Measurements from ENCODE around the gene OPCML. TPM values are rescaled to one million over a fixed set of nuclear protein-coding genes. Genes with fewer than 3 reads are reported as not detected.

OPCML gene
- total and polyA plus RNA-seq, 2 donors from 2014 or later, result 0.77 to 1.1 TPM

DNA sequence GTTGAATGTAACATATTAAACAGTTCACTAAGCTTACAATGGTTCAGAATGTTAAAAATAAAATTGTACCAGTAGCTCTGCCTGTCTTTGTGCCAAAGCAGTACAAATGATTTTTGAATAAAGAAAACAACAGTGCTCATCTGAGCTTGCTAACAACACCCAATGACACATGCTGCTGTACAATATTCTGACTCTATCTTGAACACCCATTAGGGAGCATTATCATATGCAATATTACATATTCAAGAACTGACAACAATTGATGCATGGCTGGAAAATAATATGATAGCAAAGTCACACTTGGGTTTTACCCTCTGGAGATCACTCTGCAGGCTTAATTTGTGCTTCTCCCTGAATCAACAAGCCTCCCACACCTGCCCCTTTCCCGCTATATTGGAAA lies 953.7 kb downstream of the OPCML start:
- H3K9me3 ChIP-seq (ENCODE audit: control insufficient read depth in 2 of 3, insufficient read depth in 1 of 3, low read length in 3 of 3), result peaks cover 0 to 4% (median 0%) of the 10 kb centered on the region in 3 donors
- no peak overlapping the region for H3K27ac ChIP-seq (ENCODE audit: low read depth in 2 of 2, low read length in 2 of 2)
- H3K4me1 ChIP-seq (ENCODE audit: control insufficient read depth in 2 of 3, insufficient read depth in 2 of 3, low read depth in 1 of 3, low read length in 3 of 3), result no peaks in the 10 kb centered on the region
- no peak overlapping the region for H3K4me3 ChIP-seq (ENCODE audit: low read length in 3 of 3)
- no peaks in the 10 kb centered on the region for H3K27me3 ChIP-seq (ENCODE audit: control insufficient read depth, insufficient read depth, low read length)
- DNase-seq (no peak), FAIRE-seq (no peak)
- H3K9ac ChIP-seq (ENCODE audit: low read length in 3 of 3), result no peak overlapping the region
- intact Hi-C loops (cut with DNase I), result no loop called here
- no peaks in the 10 kb centered on the region for H3K36me3 ChIP-seq (ENCODE audit: control insufficient read depth in 2 of 3, insufficient read depth in 3 of 3, low read length in 3 of 3)
- TF ChIP-seq, protein P1, sequence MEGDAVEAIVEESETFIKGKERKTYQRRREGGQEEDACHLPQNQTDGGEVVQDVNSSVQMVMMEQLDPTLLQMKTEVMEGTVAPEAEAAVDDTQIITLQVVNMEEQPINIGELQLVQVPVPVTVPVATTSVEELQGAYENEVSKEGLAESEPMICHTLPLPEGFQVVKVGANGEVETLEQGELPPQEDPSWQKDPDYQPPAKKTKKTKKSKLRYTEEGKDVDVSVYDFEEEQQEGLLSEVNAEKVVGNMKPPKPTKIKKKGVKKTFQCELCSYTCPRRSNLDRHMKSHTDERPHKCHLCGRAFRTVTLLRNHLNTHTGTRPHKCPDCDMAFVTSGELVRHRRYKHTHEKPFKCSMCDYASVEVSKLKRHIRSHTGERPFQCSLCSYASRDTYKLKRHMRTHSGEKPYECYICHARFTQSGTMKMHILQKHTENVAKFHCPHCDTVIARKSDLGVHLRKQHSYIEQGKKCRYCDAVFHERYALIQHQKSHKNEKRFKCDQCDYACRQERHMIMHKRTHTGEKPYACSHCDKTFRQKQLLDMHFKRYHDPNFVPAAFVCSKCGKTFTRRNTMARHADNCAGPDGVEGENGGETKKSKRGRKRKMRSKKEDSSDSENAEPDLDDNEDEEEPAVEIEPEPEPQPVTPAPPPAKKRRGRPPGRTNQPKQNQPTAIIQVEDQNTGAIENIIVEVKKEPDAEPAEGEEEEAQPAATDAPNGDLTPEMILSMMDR (IDR thresholded peaks at IDR 0.05; ENCODE audit: borderline replicate concordance, extremely low read depth, insufficient read depth), result no peak

DNA sequence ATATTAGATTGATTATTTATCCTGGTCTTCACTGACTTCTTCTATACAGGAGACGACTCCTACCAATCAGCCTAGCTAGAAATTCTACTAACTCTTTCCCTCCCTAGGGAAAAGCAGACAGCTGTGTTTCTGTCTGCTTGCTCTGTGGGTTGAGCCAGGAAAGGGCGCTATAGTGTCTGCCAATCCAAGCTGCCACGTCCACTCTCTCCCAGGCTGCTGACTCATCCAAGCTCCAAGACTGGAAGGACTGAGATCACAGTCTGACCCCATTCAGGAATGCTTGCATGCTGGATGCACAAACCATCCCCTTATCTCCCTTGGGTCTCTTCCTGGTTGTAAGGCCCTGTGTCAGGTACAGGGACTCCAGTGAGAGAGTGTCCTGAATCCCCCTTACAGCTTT lies 955.6 kb downstream of the OPCML start:
- intact Hi-C loops (cut with DNase I), result no loop called here
- Histone ChIP-seq H3K27ac (ENCODE audit: low read depth in 2 of 2, low read length in 2 of 2) (no peak overlapping the region), H3K4me1 (ENCODE audit: control insufficient read depth in 2 of 3, insufficient read depth in 2 of 3, low read depth in 1 of 3, low read length in 3 of 3) (no peaks in the 10 kb centered on the region), H3K4me3 (ENCODE audit: low read length in 3 of 3) (no peak overlapping the region), H3K36me3 (ENCODE audit: control insufficient read depth in 2 of 3, insufficient read depth in 3 of 3, low read length in 3 of 3) (no peaks in the 10 kb centered on the region), H3K9me3 (ENCODE audit: control insufficient read depth in 2 of 3, insufficient read depth in 1 of 3, low read length in 3 of 3) (peaks cover 0 to 4% (median 0%) of the 10 kb centered on the region in 3 donors), H3K9ac (ENCODE audit: low read length in 3 of 3) (no peak overlapping the region), H3K27me3 (ENCODE audit: control insufficient read depth, insufficient read depth, low read length) (no peaks in the 10 kb centered on the region)
- FAIRE-seq (no peak), DNase-seq (no peak)
- TF ChIP-seq, protein P1 (IDR thresholded peaks at IDR 0.05; ENCODE audit: borderline replicate concordance, extremely low read depth, insufficient read depth), result no peak

DNA sequence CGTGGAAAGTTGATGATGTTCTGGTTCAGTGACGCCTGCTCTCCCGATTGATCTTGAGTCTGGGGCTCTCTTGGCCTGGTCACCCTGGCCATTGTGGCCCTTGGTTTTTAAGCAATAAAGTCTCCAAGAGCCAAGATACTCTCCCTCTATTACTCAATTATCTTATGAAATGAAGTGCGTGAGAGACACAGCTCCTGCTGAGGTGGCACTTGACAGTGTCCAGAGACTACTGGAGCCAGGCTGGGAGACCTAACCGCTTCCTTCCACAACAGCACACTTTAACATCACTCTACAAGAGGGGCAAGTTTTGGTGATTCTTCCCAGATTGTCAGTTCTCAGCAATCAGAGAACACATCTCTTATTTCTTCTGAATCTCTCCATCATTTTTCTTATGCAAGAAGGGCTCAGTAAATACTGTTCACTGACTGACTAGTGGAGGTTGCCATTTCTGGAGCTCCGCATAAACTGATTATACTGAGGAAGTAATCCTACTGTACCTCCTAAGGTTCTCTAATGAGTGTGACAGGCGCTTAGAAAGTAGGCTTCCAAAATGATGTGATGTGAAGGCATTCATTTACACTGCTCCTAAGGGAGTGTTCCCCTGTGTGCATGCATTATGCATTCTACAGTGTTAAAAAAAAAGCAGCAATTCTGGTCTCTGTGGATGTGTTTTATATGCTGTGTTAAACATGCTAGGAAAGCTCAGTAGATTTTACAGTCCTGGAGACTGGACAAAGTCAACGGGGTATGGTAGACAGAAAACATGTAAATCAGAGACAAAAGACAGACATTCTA lies 968.0 kb downstream of the OPCML start:
- intact Hi-C loops (cut with DNase I), result no loop called here
- H3K36me3 ChIP-seq (ENCODE audit: control insufficient read depth in 2 of 3, insufficient read depth in 3 of 3, low read length in 3 of 3), result no peaks in the 10 kb centered on the region
- H3K4me1 ChIP-seq (ENCODE audit: control insufficient read depth in 2 of 3, insufficient read depth in 2 of 3, low read depth in 1 of 3, low read length in 3 of 3), result no peaks in the 10 kb centered on the region
- H3K27ac ChIP-seq (ENCODE audit: low read depth in 2 of 2, low read length in 2 of 2), result no peak overlapping the region
- no peaks in the 10 kb centered on the region for H3K9me3 ChIP-seq (ENCODE audit: control insufficient read depth in 2 of 3, insufficient read depth in 1 of 3, low read length in 3 of 3)
- FAIRE-seq, result no peak
- no peak overlapping the region for H3K9ac ChIP-seq (ENCODE audit: low read length in 3 of 3)
- no peaks in the 10 kb centered on the region for H3K27me3 ChIP-seq (ENCODE audit: control insufficient read depth, insufficient read depth, low read length)
- no peak overlapping the region for H3K4me3 ChIP-seq (ENCODE audit: low read length in 3 of 3)
- no peak for DNase-seq
- TF ChIP-seq, protein P1 (IDR thresholded peaks at IDR 0.05; ENCODE audit: borderline replicate concordance, extremely low read depth, insufficient read depth), result no peak

Data from kidney (tissue), 14 donors.